Panc1 (cell line): ENCODE results near the gene TMTC1. TPM values are rescaled to one million over a fixed set of nuclear protein-coding genes. Genes with fewer than 3 reads are reported as not detected.

Experiments used
- ATAC-seq: fragments of 200-7000 bp; cut with Tn5 transposase; 2 replicates; pipeline ENCODE4 v1.9.1; 2020; ENCODE audit warnings: mild to moderate bottlenecking, moderate library complexity
- BruUV-seq: library from RNA; stranded (reverse); fragments of 400-500 nt; replicated peaks from 2 replicates; lab custom pipeline; 2021; lab: Mats Ljungman, UMichigan
- CTCF ChIA-PET: fragments of 300-600 bp; sonication (Branson Sonifier 250); formaldehyde crosslinking; loops from one replicate; lab custom pipeline; 2022; ENCODE audit warnings: antibody characterized with exemption; lab: Charles Lee
- POLR2A ChIA-PET: fragments of 300-600 bp; sonication (Branson Sonifier 250); formaldehyde crosslinking; loops from one replicate; lab custom pipeline; 2022; ENCODE audit warnings: antibody characterized with exemption; lab: Charles Lee
- DNase-seq: peaks from one replicate; pipeline ENCODE4 v3.0.0-alpha.2; 2010; ENCODE audit warnings: low read depth, low spot score
- H3K27ac ChIP-seq: 2 replicates; pipeline ENCODE4 v1.5.1; 2011; ENCODE audit warnings: mild to moderate bottlenecking, low read length, inconsistent platforms
- H3K27me3 ChIP-seq: fragments of 200-500 bp; sonication (Bioruptor generic); 2 replicates; pipeline ENCODE4 v1.6.0; 2014; ENCODE audit warnings: low read length, inconsistent platforms; ENCODE audit not compliant: control insufficient read depth, insufficient read depth
- H3K36me3 ChIP-seq: fragments of 200-500 bp; sonication (Bioruptor generic); 2 replicates; pipeline ENCODE4 v1.5.1; 2014; ENCODE audit warnings: inconsistent platforms, mild to moderate bottlenecking, low read length, moderate library complexity; ENCODE audit not compliant: control insufficient read depth, insufficient read depth
- H3K4me1 ChIP-seq: 2 replicates; pipeline ENCODE4 v1.5.1; 2011; ENCODE audit warnings: inconsistent platforms, mild to moderate bottlenecking, low read length, moderate library complexity; ENCODE audit not compliant: control insufficient read depth, insufficient read depth
- H3K4me3 ChIP-seq, 2 experiments: 2 replicates each; pipeline ENCODE4 v1.5.1; 2011 to 2012; ENCODE audit warnings: low read depth in 2 of 2, low read length in 2 of 2, mild to moderate bottlenecking in 2 of 2, inconsistent platforms in 1 of 2, moderate library complexity in 1 of 2
- H3K9me3 ChIP-seq: fragments of 200-500 bp; sonication (Bioruptor generic); 2 replicates; pipeline ENCODE4 v1.5.1; 2014; ENCODE audit warnings: low read depth, mild to moderate bottlenecking, inconsistent platforms, low read length, moderate library complexity; ENCODE audit not compliant: control insufficient read depth, insufficient read depth
- POLR2AphosphoS5 ChIP-seq: IDR thresholded peaks from 2 replicates; pipeline ENCODE4 v1.6.1; 2012; ENCODE audit warnings: mild to moderate bottlenecking, low read depth, low read length, moderate library complexity
- SIN3A ChIP-seq: IDR thresholded peaks from 2 replicates; pipeline ENCODE4 v1.6.1; 2012; ENCODE audit warnings: low read depth, mild to moderate bottlenecking, low read length, moderate library complexity, borderline replicate concordance; ENCODE audit not compliant: insufficient read depth
- TCF7L2 ChIP-seq: IDR thresholded peaks from 2 replicates; pipeline ENCODE4 v1.6.1; 2011; ENCODE audit warnings: mild to moderate bottlenecking, low read depth, low read length, inconsistent platforms
- in situ Hi-C: cut with HindIII; loops from 2 replicates; pipeline ENCODE4 v1.10.0; 2016; ENCODE audit warnings: low sequenced_read_pairs, low pct_unique_long_range_greater_than_20kb
- intact Hi-C: fragments of 100-400 bp; cut with micrococcal nuclease; formaldehyde crosslinking; loops from one replicate; pipeline ENCODE4 v1.10.0; 2022; ENCODE audit not compliant: unreplicated experiment
- total RNA-seq: library from RNA; stranded (reverse); gene quantifications from one replicate; pipeline ENCODE4 v1.2.1, GENCODE V29; 2021; ENCODE audit not compliant: unreplicated experiment
- TF ChIP-seq, protein P1 (sequence below), 2 experiments: IDR thresholded peaks; 2 replicates each; pipeline ENCODE4 v1.6.1; 2011 to 2012; ENCODE audit warnings: low read depth in 2 of 2, control low read depth in 1 of 2, low read length in 1 of 2, mild to moderate bottlenecking in 1 of 2, moderate library complexity in 1 of 2; ENCODE audit not compliant: insufficient read depth in 1 of 2
- TF ChIP-seq, protein P2 (sequence below): fragments of 450-650 bp; IDR thresholded peaks from 2 replicates; pipeline ENCODE4 v1.5.1; 2017; ENCODE audit warnings: mild to moderate bottlenecking

TMTC1 gene
- total RNA-seq, 1 experiment from 2014 or later, result 0.28 TPM

GRCh38 chr12:29673346-29673745 lies 110.4 kb downstream of the TMTC1 start:
- Histone ChIP-seq H3K4me3 (no peak overlapping the region), H3K9me3 (no peaks in the 10 kb centered on the region), H3K4me1 (no peaks in the 10 kb centered on the region), H3K36me3 (no peaks in the 10 kb centered on the region), H3K27ac (no peak overlapping the region), H3K27me3 (no peaks in the 10 kb centered on the region)
- no peak for DNase-seq
- BruUV-seq, result no TSS peak
- TF ChIP-seq, protein P1, sequence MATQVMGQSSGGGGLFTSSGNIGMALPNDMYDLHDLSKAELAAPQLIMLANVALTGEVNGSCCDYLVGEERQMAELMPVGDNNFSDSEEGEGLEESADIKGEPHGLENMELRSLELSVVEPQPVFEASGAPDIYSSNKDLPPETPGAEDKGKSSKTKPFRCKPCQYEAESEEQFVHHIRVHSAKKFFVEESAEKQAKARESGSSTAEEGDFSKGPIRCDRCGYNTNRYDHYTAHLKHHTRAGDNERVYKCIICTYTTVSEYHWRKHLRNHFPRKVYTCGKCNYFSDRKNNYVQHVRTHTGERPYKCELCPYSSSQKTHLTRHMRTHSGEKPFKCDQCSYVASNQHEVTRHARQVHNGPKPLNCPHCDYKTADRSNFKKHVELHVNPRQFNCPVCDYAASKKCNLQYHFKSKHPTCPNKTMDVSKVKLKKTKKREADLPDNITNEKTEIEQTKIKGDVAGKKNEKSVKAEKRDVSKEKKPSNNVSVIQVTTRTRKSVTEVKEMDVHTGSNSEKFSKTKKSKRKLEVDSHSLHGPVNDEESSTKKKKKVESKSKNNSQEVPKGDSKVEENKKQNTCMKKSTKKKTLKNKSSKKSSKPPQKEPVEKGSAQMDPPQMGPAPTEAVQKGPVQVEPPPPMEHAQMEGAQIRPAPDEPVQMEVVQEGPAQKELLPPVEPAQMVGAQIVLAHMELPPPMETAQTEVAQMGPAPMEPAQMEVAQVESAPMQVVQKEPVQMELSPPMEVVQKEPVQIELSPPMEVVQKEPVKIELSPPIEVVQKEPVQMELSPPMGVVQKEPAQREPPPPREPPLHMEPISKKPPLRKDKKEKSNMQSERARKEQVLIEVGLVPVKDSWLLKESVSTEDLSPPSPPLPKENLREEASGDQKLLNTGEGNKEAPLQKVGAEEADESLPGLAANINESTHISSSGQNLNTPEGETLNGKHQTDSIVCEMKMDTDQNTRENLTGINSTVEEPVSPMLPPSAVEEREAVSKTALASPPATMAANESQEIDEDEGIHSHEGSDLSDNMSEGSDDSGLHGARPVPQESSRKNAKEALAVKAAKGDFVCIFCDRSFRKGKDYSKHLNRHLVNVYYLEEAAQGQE (IDR thresholded peaks at IDR 0.05; ENCODE audit: insufficient read depth in 1 of 2, low read depth in 2 of 2, low read length in 1 of 2), result no peak
- TF ChIP-seq POLR2AphosphoS5, result no peak
- TF ChIP-seq, protein P2, sequence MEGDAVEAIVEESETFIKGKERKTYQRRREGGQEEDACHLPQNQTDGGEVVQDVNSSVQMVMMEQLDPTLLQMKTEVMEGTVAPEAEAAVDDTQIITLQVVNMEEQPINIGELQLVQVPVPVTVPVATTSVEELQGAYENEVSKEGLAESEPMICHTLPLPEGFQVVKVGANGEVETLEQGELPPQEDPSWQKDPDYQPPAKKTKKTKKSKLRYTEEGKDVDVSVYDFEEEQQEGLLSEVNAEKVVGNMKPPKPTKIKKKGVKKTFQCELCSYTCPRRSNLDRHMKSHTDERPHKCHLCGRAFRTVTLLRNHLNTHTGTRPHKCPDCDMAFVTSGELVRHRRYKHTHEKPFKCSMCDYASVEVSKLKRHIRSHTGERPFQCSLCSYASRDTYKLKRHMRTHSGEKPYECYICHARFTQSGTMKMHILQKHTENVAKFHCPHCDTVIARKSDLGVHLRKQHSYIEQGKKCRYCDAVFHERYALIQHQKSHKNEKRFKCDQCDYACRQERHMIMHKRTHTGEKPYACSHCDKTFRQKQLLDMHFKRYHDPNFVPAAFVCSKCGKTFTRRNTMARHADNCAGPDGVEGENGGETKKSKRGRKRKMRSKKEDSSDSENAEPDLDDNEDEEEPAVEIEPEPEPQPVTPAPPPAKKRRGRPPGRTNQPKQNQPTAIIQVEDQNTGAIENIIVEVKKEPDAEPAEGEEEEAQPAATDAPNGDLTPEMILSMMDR, result no peak
- in situ Hi-C loops, result no loop called here
- POLR2A ChIA-PET, result no interaction called here
- intact Hi-C loops, result no loop called here
- CTCF ChIA-PET, result no interaction called here
- no peak for ATAC-seq

DNA sequence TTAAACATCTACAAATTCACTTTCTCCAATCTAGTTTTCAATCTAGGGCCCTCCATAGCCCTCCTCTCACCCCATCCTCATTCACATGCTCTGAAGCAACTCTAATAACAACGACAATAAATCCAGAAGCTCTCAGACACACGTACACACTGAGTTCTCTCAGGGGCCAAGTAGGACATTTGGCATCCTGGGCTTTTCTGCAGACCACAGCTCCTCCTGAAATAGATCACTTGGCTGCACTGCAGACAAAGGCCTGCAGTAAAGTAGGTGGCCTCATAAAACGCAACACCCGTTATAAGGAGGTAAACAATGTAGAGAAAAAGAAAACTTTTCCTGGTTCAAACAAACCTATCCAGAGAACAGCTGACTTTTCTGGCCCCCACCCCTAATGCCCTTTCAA lies 111.2 kb downstream of the TMTC1 start:
- no peaks in the 10 kb centered on the region for H3K36me3 ChIP-seq
- H3K4me1 ChIP-seq, result no peaks in the 10 kb centered on the region
- POLR2A ChIA-PET, result no interaction called here
- TF ChIP-seq POLR2AphosphoS5, result no peak
- TF ChIP-seq, protein P1 (IDR thresholded peaks at IDR 0.05; ENCODE audit: insufficient read depth in 1 of 2, low read depth in 2 of 2, low read length in 1 of 2), result no peak
- TF ChIP-seq, protein P2, result no peak
- no peak for TF ChIP-seq TCF7L2
- no peak for TF ChIP-seq SIN3A
- H3K9me3 ChIP-seq, result no peaks in the 10 kb centered on the region
- ATAC-seq (no peak), DNase-seq (no peak)
- intact Hi-C loops (no loop called here), in situ Hi-C loops (no loop called here)
- CTCF ChIA-PET, result no interaction called here
- no peaks in the 10 kb centered on the region for H3K27me3 ChIP-seq
- no peak overlapping the region for H3K4me3 ChIP-seq
- BruUV-seq, result no TSS peak
- no peak overlapping the region for H3K27ac ChIP-seq
